Measurements from ENCODE around the gene PPIL6.

DNA sequence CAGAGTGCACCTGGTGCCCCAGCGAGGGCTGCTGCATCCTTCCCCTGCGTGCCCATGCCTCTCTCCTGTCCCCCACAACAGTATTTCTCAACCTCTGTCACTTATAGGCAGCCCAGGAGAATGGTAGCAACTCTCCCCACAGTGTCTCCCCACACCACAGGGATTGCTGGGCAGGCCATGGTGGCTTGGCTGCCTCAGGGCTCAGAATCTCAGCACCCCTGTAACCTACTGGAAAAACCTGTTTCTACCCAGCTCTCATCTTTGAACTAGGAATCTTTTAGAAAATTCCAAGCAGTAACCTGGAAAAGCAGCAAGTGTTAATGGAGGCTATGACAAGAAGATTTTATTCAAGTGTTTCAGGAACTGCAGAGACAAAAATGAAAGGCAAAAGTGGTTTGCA is 96.2 kb downstream of the PPIL6 start:
- no peak for TF ChIP-seq CTCF (conservative IDR thresholded peaks at IDR 0.05; ENCODE audit: low read depth, low read length)
- no peak for TF ChIP-seq EZH2 (IDR thresholded peaks at IDR 0.05; ENCODE audit: low read length, unreplicated experiment)
- no peak for TF ChIP-seq EZH2phosphoT487 (IDR thresholded peaks at IDR 0.05; ENCODE audit: borderline replicate concordance, low read length)
